Left renal pelvis (tissue), 4 donors: Measurements from ENCODE around the gene APLN. TPM values are rescaled to one million over a fixed set of nuclear protein-coding genes. Genes with fewer than 3 reads are reported as not detected.

Experiments used
- DNase-seq, 4 donors: peaks; one replicate each; pipeline ENCODE4 v3.0.0-alpha.2; 2013; ENCODE audit warnings: low read depth in 4 of 4, low spot score in 3 of 4
- polyA plus RNA-seq, 4 donors: library from polyadenylated mRNA; unstranded; fragments of 120-200 nt; gene quantifications; one replicate each; pipeline ENCODE4 v1.2.1, GENCODE V29; 2013; ENCODE audit not compliant: insufficient read length in 4 of 4

APLN gene
- polyA plus RNA-seq, 4 donors = 4.6 to 7.4 (median 6.1) TPM

- DNase-seq = no peak
Observed at GRCh38 chrX:129600981-129601424, 53.8 kb downstream of the APLN start.

- DNase-seq = no peak
Observed at GRCh38 chrX:129599996-129600395, 54.8 kb downstream of the APLN start.

GRCh38 chrX:129599499-129599898 is 55.3 kb downstream of the APLN start:
- no peak for DNase-seq

GRCh38 chrX:129597905-129598304 is 56.9 kb downstream of the APLN start:
- DNase-seq = no peak

- DNase-seq = no peak
Observed at GRCh38 chrX:129596077-129596476, 58.7 kb downstream of the APLN start.

Other genes starting within 250 kb of the APLN start
- 100 to 1,000 TPM; 103 to 142 (median 113) TPM for gene SMARCA1, start 131.5 kb downstream of the APLN start, polyA plus RNA-seq
- 10 to 100 TPM; 29.3 to 33.5 (median 30.6) TPM for gene OCRL, start 114.7 kb downstream of the APLN start, polyA plus RNA-seq
- gene XPNPEP2, start 84.0 kb upstream of the APLN start, polyA plus RNA-seq = 10 to 100 TPM; 14.6 to 52.9 (median 44.8) TPM
- 1 to 10 TPM; 1.8 to 3.6 (median 2.3) TPM for gene SASH3, start 125.0 kb upstream of the APLN start, polyA plus RNA-seq
- gene ZDHHC9, start 188.9 kb upstream of the APLN start, polyA plus RNA-seq = 10 to 100 TPM; 40.6 to 50.0 (median 44.6) TPM